ENCODE measurements around the gene GALNT13.

The GALNT13 gene

DNA sequence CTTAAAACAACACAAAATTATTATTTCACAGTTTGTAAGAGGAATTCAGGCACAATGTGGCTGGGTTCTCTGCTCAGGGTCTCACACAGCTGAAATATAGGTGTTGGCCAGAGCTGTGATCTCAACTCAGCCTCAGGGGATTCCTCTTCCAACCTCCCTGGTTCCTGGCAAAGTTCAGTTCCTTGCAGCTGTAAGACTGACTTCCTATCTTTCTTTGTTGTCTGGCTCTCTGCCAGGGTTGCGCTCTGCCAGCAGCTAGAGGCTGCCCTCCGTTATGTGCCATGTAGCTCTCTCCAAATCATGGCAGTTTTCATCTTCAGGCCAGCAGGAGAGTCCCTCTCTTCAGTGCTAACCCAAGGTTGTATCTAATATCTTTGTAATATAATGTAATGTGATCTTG lies 554.3 kb downstream of the GALNT13 start:
- no peaks in the 10 kb centered on the region for H3K27me3 ChIP-seq (ENCODE audit: low read depth)
- no peaks in the 10 kb centered on the region for H3K36me3 ChIP-seq (replicated peaks)
- H3K4me1 ChIP-seq: peaks cover 12% of the 10 kb centered on the region
- no peaks in the 10 kb centered on the region for H3K9me3 ChIP-seq
- DNase-seq (ENCODE audit: low spot score in 2 of 2): peak in 1 of 2 experiments; percentile 10
- in situ Hi-C loops (cut with MboI; ENCODE audit: low sequenced_read_pairs): loop anchor here (25.0 kb wide), 1 partner anchor 886 kb away; no protein-coding TSS in a partner anchor
- no peak overlapping the region for H3K4me3 ChIP-seq

- Histone ChIP-seq H3K4me1 (peaks cover 2% of the 10 kb centered on the region), H3K4me3 (no peak overlapping the region), H3K27me3 (ENCODE audit: low read depth) (no peaks in the 10 kb centered on the region), H3K9me3 (no peaks in the 10 kb centered on the region), H3K36me3 (replicated peaks) (no peaks in the 10 kb centered on the region)
- in situ Hi-C loops (cut with MboI; ENCODE audit: low sequenced_read_pairs): loop anchor here (25.0 kb wide), 1 partner anchor 885 kb away; no protein-coding TSS in a partner anchor
- DNase-seq (ENCODE audit: low spot score in 2 of 2): no peak
Observed at GRCh38 chr2:154427453-154427852, 555.7 kb downstream of the GALNT13 start.

DNA sequence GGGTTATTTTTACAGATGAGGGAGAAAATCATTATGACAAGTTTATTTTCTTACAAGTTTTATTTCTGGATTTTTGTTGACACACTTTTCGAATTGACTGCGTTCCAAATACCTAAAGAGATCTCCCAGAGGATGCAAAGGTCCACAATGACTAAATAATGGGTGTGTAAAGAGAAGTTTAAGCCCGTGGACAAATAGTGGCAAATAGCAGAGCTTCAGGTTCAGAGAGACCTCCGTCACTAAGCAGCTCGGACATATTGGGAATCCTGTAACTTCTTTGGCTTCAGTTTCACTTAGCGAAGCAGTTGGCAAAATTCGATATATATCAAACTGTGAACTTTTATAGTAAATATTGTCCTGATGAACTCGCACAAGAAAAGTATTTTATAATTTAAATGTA lies 556.3 kb downstream of the GALNT13 start:
- H3K4me3 ChIP-seq: no peak overlapping the region
- DNase-seq (ENCODE audit: low spot score in 2 of 2): no peak
- no peaks in the 10 kb centered on the region for H3K36me3 ChIP-seq (replicated peaks)
- in situ Hi-C loops (cut with MboI; ENCODE audit: low sequenced_read_pairs): loop anchor here (25.0 kb wide), 1 partner anchor 884 kb away; no protein-coding TSS in a partner anchor
- no peaks in the 10 kb centered on the region for H3K9me3 ChIP-seq
- no peaks in the 10 kb centered on the region for H3K27me3 ChIP-seq (ENCODE audit: low read depth)
- H3K4me1 ChIP-seq: no peaks in the 10 kb centered on the region

- no peaks in the 10 kb centered on the region for H3K27me3 ChIP-seq (ENCODE audit: low read depth)
- no peaks in the 10 kb centered on the region for H3K4me1 ChIP-seq
- in situ Hi-C loops (cut with MboI; ENCODE audit: low sequenced_read_pairs): loop anchor here (25.0 kb wide), 1 partner anchor 879 kb away; no protein-coding TSS in a partner anchor
- H3K4me3 ChIP-seq: no peak overlapping the region
- H3K36me3 ChIP-seq (replicated peaks): no peaks in the 10 kb centered on the region
- H3K9me3 ChIP-seq: no peaks in the 10 kb centered on the region
- no peak for DNase-seq (ENCODE audit: low spot score in 2 of 2)
Observed at GRCh38 chr2:154433010-154433409, 561.3 kb downstream of the GALNT13 start.

DNA sequence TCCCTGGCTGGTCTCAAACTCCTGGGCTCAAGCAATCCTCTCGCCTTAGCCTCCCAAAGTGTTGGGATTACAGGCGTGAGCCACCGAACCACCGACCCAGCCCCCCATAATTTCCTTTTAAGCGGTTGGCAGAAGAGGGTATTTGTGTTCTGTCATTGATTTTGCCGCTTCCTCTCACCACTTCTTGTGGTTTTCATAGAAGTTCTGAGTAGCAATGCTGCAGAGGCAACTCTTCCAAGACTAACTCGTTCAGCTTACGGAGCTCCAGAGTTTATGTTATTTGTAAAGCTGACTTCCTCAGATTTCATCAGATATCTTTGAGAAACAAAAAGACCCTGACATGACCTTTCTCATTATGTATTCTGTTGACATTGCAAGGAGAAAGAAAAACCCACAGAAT lies 565.4 kb downstream of the GALNT13 start:
- DNase-seq (ENCODE audit: low spot score in 2 of 2): no peak
- Histone ChIP-seq H3K4me1 (no peaks in the 10 kb centered on the region), H3K4me3 (no peak overlapping the region), H3K36me3 (replicated peaks) (no peaks in the 10 kb centered on the region), H3K27me3 (ENCODE audit: low read depth) (no peaks in the 10 kb centered on the region), H3K9me3 (no peaks in the 10 kb centered on the region)
- in situ Hi-C loops (cut with MboI; ENCODE audit: low sequenced_read_pairs): loop anchor here (25.0 kb wide), 1 partner anchor 875 kb away; no protein-coding TSS in a partner anchor

DNA sequence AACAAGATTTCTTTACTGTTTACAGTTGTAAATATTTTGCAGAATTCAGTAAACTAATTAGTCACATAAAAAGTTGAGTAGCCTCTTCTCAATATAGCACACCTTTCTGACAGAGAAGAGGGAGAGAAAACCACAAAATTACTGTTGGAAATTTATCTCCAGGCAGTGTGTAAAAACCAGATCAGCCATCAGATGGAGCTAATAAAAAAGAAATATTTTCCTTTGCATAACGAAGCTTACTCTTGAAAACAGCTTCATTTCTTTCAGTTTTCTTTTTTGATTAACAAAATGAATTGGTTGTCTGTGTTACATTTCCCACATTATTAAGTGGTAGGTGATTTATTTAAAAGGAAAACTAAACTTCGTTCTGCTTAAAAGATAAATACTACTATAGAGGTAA lies 567.4 kb downstream of the GALNT13 start:
- Histone ChIP-seq H3K4me1 (no peaks in the 10 kb centered on the region), H3K36me3 (replicated peaks) (no peaks in the 10 kb centered on the region)

GRCh38 chr2:154443919-154444318 lies 572.2 kb downstream of the GALNT13 start:
- Histone ChIP-seq H3K27me3 (ENCODE audit: low read depth) (no peaks in the 10 kb centered on the region), H3K9me3 (no peaks in the 10 kb centered on the region), H3K36me3 (replicated peaks) (no peaks in the 10 kb centered on the region), H3K4me1 (peaks cover 6% of the 10 kb centered on the region; the same call in 1 of the 2 replicates), H3K4me3 (no peak overlapping the region)
- in situ Hi-C loops (cut with MboI; ENCODE audit: low sequenced_read_pairs): loop anchor here (25.0 kb wide), 1 partner anchor 868 kb away; no protein-coding TSS in a partner anchor
- DNase-seq (ENCODE audit: low spot score in 2 of 2): no peak

More for the DNA sequence above, 567.4 kb downstream of the GALNT13 start:
- DNase-seq (ENCODE audit: low spot score in 2 of 2): peak in 1 of 2 experiments; percentile 14
- Histone ChIP-seq H3K27me3 (ENCODE audit: low read depth) (no peaks in the 10 kb centered on the region), H3K4me3 (no peak overlapping the region), H3K9me3 (no peaks in the 10 kb centered on the region)
- in situ Hi-C loops (cut with MboI; ENCODE audit: low sequenced_read_pairs): loop anchor here (25.0 kb wide), 1 partner anchor 873 kb away; no protein-coding TSS in a partner anchor

DNA sequence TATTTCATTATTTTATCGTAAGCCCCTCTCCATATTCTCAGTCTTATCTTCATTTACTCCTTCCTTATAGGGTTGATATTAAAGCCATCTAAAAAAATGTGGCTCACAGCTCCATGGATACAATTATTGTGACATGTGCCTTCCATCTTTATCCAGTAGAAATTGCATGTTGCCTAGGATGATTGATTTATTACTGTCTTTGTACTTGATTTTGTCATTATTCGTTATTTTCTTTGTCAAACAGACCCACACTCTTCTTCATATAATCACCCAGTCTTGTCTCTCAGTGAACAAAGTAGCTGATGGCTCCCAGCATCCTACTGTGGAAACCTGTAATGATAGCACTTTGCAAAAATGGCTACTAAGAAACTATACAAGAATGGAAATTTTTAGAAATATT lies 574.6 kb downstream of the GALNT13 start:
- Histone ChIP-seq H3K9me3 (no peaks in the 10 kb centered on the region), H3K4me3 (no peak overlapping the region), H3K4me1 (peaks cover 6% of the 10 kb centered on the region; the same call in 1 of the 2 replicates), H3K36me3 (replicated peaks) (no peaks in the 10 kb centered on the region), H3K27me3 (ENCODE audit: low read depth) (no peaks in the 10 kb centered on the region)
- in situ Hi-C loops (cut with MboI; ENCODE audit: low sequenced_read_pairs): loop anchor here (25.0 kb wide), 1 partner anchor 866 kb away; no protein-coding TSS in a partner anchor
- no peak for DNase-seq (ENCODE audit: low spot score in 2 of 2)

DNA sequence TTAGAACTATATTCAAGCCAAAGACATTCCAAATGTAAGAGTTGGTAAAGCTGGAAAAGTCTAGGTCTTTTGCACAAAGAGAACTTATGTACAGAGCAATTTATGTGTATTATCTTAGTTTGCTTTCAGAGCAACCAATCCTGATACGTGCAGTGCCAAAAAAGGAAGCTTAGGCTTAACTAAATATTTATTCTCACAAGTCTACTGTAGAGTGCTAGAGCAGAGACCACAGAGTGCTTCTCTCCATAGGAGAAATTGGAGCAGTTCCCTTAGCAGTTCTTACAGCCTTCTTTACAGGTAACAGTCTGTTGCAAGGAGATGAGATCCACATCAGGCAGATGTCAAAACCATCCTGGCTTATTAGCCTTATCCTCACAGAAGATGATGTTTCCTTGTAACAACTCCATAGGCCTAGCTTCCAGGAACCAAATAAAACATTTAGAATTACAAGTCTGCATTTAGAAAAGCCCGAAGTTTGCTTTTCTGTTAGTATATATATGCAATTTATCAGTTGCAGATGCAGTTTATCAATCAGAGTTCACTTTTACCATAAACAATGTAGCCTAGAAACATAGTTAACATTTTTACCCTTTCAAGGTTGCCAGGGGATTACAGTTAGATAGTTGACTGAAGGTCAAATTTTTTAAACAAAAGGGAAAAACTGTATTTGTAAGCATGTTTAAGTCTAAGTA lies 576.2 kb downstream of the GALNT13 start:
- Histone ChIP-seq H3K9me3 (no peaks in the 10 kb centered on the region), H3K4me3 (no peak overlapping the region), H3K4me1 (peaks cover 6% of the 10 kb centered on the region; the same call in 1 of the 2 replicates), H3K36me3 (replicated peaks) (no peaks in the 10 kb centered on the region), H3K27me3 (ENCODE audit: low read depth) (no peaks in the 10 kb centered on the region)
- in situ Hi-C loops (cut with MboI; ENCODE audit: low sequenced_read_pairs): loop anchor here (25.0 kb wide), 1 partner anchor 864 kb away; no protein-coding TSS in a partner anchor
- no peak for DNase-seq (ENCODE audit: low spot score in 2 of 2)

- H3K27me3 ChIP-seq (ENCODE audit: low read depth): no peaks in the 10 kb centered on the region
- in situ Hi-C loops (cut with MboI; ENCODE audit: low sequenced_read_pairs): loop anchor here (25.0 kb wide), 1 partner anchor 862 kb away; no protein-coding TSS in a partner anchor
- no peak for DNase-seq (ENCODE audit: low spot score in 2 of 2)
- no peaks in the 10 kb centered on the region for H3K36me3 ChIP-seq (replicated peaks)
- H3K9me3 ChIP-seq: no peaks in the 10 kb centered on the region
- peaks cover 6% of the 10 kb centered on the region; the same call in 1 of the 2 replicates for H3K4me1 ChIP-seq
- no peak overlapping the region for H3K4me3 ChIP-seq
Observed at GRCh38 chr2:154449951-154450658, 578.4 kb downstream of the GALNT13 start.

- no peak for DNase-seq (ENCODE audit: low spot score in 2 of 2)
- Histone ChIP-seq H3K4me1 (peaks cover 6% of the 10 kb centered on the region; the same call in 1 of the 2 replicates), H3K36me3 (replicated peaks) (no peaks in the 10 kb centered on the region), H3K27me3 (ENCODE audit: low read depth) (no peaks in the 10 kb centered on the region), H3K9me3 (no peaks in the 10 kb centered on the region), H3K4me3 (no peak overlapping the region)
- in situ Hi-C loops (cut with MboI; ENCODE audit: low sequenced_read_pairs): no loop called here
Observed at GRCh38 chr2:154452471-154452870, 580.7 kb downstream of the GALNT13 start.

DNA sequence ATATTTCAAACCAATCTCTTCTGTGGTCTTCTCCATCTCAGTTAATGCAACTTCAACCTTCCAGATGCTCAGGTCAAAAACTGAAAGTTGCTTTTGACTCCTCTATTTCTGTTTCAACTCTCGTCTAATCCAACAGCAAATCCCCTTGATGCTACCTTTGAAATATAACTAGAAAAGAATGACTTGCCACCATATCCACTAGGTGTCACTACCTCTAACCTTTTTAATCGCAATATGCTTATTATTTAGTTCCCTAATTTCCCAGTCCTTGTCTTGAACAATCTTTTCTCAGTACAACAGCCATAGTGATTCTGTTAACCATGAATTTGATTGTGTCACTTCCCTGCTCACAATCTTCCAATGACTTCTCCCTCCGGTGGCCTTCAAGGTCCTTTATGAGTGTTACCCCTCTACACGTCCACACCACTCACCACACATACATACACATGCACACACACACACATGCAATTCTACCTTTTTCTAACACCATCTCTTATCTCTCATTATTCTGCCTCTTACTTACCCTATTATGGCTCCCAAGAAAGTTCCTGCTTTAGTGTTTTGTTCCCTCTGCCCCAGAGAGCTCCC lies 581.3 kb downstream of the GALNT13 start:
- Histone ChIP-seq H3K9me3 (no peaks in the 10 kb centered on the region), H3K27me3 (ENCODE audit: low read depth) (no peaks in the 10 kb centered on the region), H3K4me3 (no peak overlapping the region), H3K36me3 (replicated peaks) (no peaks in the 10 kb centered on the region), H3K4me1 (peaks cover 4% of the 10 kb centered on the region; the same call in 1 of the 2 replicates)
- peak in 1 of 2 experiments; percentile 57 for DNase-seq (ENCODE audit: low spot score in 2 of 2)
- in situ Hi-C loops (cut with MboI; ENCODE audit: low sequenced_read_pairs): no loop called here

GRCh38 chr2:154455166-154455565 lies 583.4 kb downstream of the GALNT13 start:
- in situ Hi-C loops (cut with MboI; ENCODE audit: low sequenced_read_pairs): no loop called here

More at GRCh38 chr2:154455166-154455565, 583.4 kb downstream of the GALNT13 start:
- no peaks in the 10 kb centered on the region for H3K27me3 ChIP-seq (ENCODE audit: low read depth)
- no peaks in the 10 kb centered on the region for H3K36me3 ChIP-seq (replicated peaks)
- H3K4me1 ChIP-seq: no peaks in the 10 kb centered on the region
- no peak overlapping the region for H3K4me3 ChIP-seq
- no peak for DNase-seq (ENCODE audit: low spot score in 2 of 2)
- no peaks in the 10 kb centered on the region for H3K9me3 ChIP-seq

Data from HAP-1 (cell line).